ENCODE data around the gene HMGN4. TPM values are rescaled to one million over a fixed set of nuclear protein-coding genes. Genes with fewer than 3 reads are reported as not detected.

Gene HMGN4
- total and polyA plus RNA-seq, 9 of the 15 experiments (the other 6 are each of a cell fraction or from before 2014, with no cell fraction given), result 35.4 to 134 (median 94.1) TPM

- no peak for TF ChIP-seq ZBTB49 (CRISPR knock-in tag; IDR thresholded peaks at IDR 0.05; ENCODE audit: borderline replicate concordance)
- no peak for TF ChIP-seq RBFOX2 (IDR thresholded peaks at IDR 0.05; ENCODE audit: low read depth, low read length)
- peak in 1 of 2 experiments; percentile 68; a peak in 2 of 4 replicates for TF ChIP-seq ZNF639 (CRISPR knock-in tag; conservative IDR thresholded peaks at IDR 0.05 in 1 of 2, IDR thresholded peaks at IDR 0.05 in 1 of 2)
- TF ChIP-seq BACH1 (tag; IDR thresholded peaks at IDR 0.05), result 0 out of 2 replicates have a peak, but pooled peaks have one; percentile 45
- TF ChIP-seq TFAM (CRISPR knock-in tag; conservative IDR thresholded peaks at IDR 0.05), result no peak
- TF ChIP-seq ZNF143 (CRISPR knock-in tag; IDR thresholded peaks at IDR 0.05), result no peak
- TF ChIP-seq JUNB (CRISPR knock-in tag; conservative IDR thresholded peaks at IDR 0.05), result no peak
- no peak for TF ChIP-seq USF1 (CRISPR knock-in tag; IDR thresholded peaks at IDR 0.05)
- TF ChIP-seq SNRNP70 (optimal IDR thresholded peaks at IDR 0.05; ENCODE audit: low read depth, low read length), result no peak
- TF ChIP-seq PTRF (tag; IDR thresholded peaks at IDR 0.05), result peak; percentile 80
- TF ChIP-seq YBX1 (IDR thresholded peaks at IDR 0.05), result no peak
- TF ChIP-seq ARID3B (CRISPR knock-in tag; IDR thresholded peaks at IDR 0.05; ENCODE audit: borderline replicate concordance), result no peak
- 0 out of 2 replicates have a peak, but pooled peaks have one; percentile 35 for TF ChIP-seq HINFP (tag; conservative IDR thresholded peaks at IDR 0.05; ENCODE audit: low read depth)
- TF ChIP-seq PHF8 (IDR thresholded peaks at IDR 0.05; ENCODE audit: borderline replicate concordance, low read length), result no peak
- no peak for TF ChIP-seq HOXB6 (CRISPR knock-in tag; IDR thresholded peaks at IDR 0.05; ENCODE audit: borderline replicate concordance)
- no peak for TF ChIP-seq PCBP1 (IDR thresholded peaks at IDR 0.05; ENCODE audit: low read depth, low read length, poor library complexity, severe bottlenecking)
- TF ChIP-seq ARID1B (IDR thresholded peaks at IDR 0.05), result no peak
- no peak for TF ChIP-seq ZNF384 (IDR thresholded peaks at IDR 0.05; ENCODE audit: low read depth, low read length)
- no peak for TF ChIP-seq ZBTB34 (CRISPR knock-in tag; IDR thresholded peaks at IDR 0.05)
Measured at GRCh38 chr6:26491604-26492003, 46.6 kb upstream of the HMGN4 start (continued).

Data from K562 (cell line).